Adipose tissue (tissue), 3 donors: ENCODE results near the gene MAP3K7CL. TPM values are rescaled to one million over a fixed set of nuclear protein-coding genes. Genes with fewer than 3 reads are reported as not detected.

Experiments used
- H3K27ac ChIP-seq: one replicate; pipeline ENCODE4 v1.5.1; 2013; ENCODE audit warnings: low read depth, low read length
- WGBS, 3 donors: extraction: QIAGEN DNeasy Blood & Tissue Kit; methylation state at CpG; one replicate each; pipeline ENCODE4 v1.1.7; 2013; 5-methylcytosine and 5-hydroxymethylcytosine counted together
- polyA plus RNA-seq, 3 donors: library from polyadenylated mRNA; stranded (reverse); fragments of 200-250 nt; gene quantifications; one replicate each; pipeline ENCODE4 v1.2.3, GENCODE V29; 2013
- donor health status: healthy with polysubstance abuse.
- donor health status: Bipolar disorder and iron deficiency.
- donor health status: healthy.

Gene MAP3K7CL
- polyA plus RNA-seq, 3 donors: 2.2 to 4.9 (median 3.3) TPM

DNA sequence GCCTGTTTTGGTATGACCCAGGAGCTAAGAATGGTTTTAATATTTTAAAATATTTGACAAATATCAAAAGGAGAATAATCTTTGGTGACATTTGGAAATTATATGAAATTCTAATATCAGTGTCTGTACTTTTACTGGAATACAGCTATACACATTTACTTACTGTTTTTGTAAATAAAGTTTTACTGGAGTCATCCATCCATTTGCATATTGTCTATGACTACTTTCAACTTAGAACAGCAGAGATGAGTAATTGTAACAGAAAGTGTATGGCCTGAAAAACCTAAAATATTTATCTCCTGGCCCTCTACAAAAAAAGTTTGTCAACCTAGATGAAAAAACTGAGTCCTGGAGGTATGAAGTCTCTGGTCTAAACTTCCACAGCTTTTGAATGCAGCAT, 5.8 kb upstream of the MAP3K7CL start:
- no peak overlapping the region for H3K27ac ChIP-seq

DNA sequence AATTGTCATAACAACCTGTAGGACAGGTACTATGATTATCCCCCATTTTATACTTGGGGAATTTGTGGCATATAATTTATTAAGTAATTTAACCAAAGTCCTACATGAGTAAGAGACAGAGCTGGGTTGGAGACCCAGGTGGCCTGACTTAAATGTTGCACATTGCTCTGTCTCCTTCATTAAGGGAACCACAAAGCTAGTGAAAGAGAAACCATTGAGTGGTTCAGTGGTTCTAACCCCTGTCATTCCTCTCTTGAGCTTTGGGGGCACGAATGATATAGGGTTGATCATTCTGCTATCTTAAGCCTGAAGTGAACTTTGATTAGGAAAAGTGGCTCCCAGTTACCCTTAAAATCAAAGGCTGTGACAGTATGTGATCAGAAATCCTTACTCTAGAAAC, 5.3 kb upstream of the MAP3K7CL start:
- 79 to 84% (median 81%) methylated on average over 1 of the region's 1 CpG for WGBS, 3 donors
- no peak overlapping the region for H3K27ac ChIP-seq

DNA sequence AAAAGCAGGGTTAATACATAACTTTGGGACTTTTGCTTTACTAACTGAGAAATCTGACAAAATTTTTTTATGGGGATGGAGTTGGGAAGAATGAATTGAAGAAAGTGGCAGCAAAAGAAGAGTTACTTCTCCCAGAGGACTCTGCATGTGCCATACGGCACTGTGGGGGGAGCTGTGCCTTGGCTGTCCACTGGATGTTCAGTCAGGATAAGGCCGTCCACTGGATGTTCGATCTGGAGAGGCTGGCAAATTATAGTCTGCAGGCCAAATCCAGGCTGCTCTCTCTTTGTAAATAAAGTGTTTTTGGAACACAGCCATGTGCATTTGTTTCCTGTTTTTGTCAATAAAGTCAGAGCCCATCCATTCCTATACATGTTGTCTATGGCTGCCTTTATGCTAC, 4.5 kb upstream of the MAP3K7CL start:
- no peak overlapping the region for H3K27ac ChIP-seq
- WGBS, 3 donors: 57 to 76% (median 59%) methylated on average over 3 of the region's 3 CpGs

DNA sequence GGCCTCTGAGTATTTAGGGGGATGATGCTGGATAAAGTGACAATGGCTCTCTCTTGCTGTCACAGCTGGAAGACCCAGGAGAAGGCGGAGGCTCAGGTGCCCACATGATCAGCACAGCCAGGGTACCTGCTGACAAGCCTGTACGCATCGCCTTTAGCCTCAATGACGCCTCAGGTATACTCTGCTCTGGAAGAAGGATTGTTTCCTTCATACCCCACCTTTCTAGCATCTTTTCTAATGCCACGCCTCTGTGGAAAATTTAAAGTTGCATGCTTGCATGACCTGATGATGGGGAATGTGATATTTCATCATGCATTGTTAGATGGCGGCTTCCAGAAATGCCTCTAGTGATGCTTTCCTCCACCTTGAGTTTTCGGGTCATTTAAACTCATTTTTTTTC, 2.8 kb downstream of the MAP3K7CL start:
- H3K27ac ChIP-seq: no peak overlapping the region
- 92 to 97% (median 92%) methylated on average over 7 of the region's 7 CpGs for WGBS, 3 donors

DNA sequence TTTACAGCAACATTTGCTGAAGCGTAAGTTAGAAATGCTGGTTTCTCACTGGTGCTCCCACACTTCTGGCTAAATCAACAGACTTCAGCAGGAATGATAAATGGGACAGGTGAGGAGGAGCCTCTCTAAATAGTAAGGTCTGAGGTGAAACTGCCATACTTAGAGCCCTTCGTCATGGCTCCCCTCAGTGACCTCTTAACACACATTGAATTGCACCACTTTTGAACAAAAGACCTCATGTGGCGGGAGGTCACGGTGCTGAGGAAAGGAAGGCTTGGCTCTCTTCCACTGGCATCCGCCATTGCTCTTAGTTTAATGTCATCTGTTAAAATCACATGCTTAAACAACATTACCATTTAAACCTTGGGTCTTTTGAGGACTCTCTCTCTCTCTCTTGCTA, 3.4 kb downstream of the MAP3K7CL start:
- no peak overlapping the region for H3K27ac ChIP-seq
- WGBS, 3 donors: 86 to 90% (median 87%) methylated on average over 5 of the region's 5 CpGs

DNA sequence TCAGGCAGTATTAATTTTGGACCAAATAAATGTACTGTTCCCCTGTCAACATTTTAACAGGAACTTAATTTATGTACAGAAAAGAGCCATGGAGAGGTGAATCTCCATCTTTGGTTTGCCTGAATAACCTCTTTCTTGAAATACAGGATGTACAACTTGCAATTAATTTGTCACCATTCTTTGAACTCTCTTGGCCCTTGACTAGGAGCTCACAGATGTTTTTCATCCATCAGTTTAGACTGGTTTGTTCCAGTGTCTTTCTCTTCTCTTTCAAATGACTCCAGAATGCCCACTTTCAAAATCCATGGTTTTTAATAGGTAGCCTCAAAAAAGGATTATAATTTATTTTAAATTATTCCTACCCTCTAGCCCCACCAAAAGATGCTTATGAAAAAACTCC, 5.0 kb downstream of the MAP3K7CL start:
- H3K27ac ChIP-seq: no peak overlapping the region

DNA sequence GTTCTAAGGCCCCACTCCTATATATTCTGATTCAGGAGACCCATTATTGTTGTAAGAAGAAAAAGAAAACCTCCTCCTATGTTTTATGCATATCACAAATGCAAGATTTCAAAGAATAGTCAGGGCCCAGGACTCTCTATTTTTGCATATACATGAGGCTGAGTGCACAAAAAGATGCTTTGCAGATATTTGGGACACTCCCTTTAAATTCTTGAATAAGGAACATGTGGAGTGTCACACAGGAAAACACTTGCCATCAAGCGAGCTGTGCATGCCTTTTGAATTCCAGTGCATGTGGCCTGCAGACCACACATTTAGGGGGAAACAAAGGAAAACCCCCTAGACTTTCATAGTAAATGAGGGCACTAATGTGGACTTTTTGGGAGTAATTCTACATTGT, 5.6 kb downstream of the MAP3K7CL start:
- WGBS, 3 donors: 79 to 92% (median 87%) methylated on average over 1 of the region's 1 CpG
- H3K27ac ChIP-seq: no peak overlapping the region

DNA sequence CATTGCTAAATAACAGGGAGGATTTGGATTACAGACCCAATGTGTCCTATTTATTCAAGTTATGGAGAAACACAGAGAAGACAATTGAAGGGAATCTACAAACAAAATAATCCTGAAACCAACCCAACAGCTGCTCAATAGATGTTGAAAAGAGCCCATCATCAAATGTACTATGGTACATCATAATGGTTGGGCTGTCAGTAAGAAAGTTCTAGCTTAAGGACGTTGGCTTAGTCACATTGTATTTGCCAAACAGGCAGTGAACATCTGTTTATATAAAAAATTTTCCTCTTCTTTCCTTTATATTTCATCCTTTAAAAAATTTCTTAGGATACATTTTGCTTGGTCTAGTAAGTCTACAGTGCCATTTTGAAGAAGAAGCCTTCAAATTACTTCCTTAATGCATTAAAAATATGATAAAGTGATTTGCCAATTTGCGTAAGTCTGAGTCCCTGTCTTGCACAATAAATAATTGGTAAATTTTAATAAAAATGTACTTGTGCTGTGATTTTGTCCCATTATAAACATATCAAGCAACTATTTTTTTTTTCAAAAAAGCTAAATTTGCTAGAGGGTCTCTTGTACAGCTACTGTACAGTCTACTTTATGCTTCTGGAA, 14.4 kb downstream of the MAP3K7CL start:
- H3K27ac ChIP-seq: no peak overlapping the region
- WGBS, 3 donors: 34 to 74% (median 44%) methylated on average over 2 of the region's 2 CpGs

GRCh38 chr21:29145354-29145782, 14.9 kb downstream of the MAP3K7CL start:
- no peak overlapping the region for H3K27ac ChIP-seq

DNA sequence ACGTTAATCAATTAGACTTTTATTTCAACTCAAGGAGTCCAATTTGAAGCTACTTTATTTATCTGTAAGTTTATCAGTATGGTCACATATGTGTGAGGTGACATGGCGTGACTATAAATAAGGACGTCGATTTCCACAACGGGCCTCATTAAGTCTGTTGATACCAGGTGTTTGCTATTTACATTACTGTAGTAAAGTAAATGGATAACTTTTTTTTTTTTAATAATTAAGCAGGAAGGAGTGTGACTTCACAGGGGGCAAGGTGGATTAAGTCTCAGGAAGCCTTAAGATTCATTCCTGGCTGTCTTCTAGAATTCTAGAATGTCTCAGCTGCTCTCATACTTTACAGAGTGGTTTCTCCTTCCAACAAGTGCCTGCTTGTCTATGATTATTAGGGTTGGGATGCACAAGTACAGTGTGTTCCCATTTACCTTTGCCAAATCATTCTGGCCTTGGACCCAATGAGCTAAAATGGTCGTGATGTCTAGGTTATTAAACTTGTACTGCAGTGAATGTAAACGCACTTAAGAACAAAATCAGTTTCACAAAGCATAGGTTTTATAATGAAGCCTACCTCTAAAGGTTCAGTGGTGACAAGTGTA, 15.5 kb downstream of the MAP3K7CL start:
- 41 to 74% (median 69%) methylated on average over 7 of the region's 7 CpGs for WGBS, 3 donors
- H3K27ac ChIP-seq: no peak overlapping the region

More at GRCh38 chr21:29145354-29145782, 14.9 kb downstream of the MAP3K7CL start:
- WGBS, 3 donors: 28 to 44% (median 34%) methylated on average over 5 of the region's 5 CpGs

GRCh38 chr21:29146726-29147125, 16.3 kb downstream of the MAP3K7CL start:
- 74 to 82% (median 77%) methylated on average over 1 of the region's 1 CpG for WGBS, 3 donors
- no peak overlapping the region for H3K27ac ChIP-seq

DNA sequence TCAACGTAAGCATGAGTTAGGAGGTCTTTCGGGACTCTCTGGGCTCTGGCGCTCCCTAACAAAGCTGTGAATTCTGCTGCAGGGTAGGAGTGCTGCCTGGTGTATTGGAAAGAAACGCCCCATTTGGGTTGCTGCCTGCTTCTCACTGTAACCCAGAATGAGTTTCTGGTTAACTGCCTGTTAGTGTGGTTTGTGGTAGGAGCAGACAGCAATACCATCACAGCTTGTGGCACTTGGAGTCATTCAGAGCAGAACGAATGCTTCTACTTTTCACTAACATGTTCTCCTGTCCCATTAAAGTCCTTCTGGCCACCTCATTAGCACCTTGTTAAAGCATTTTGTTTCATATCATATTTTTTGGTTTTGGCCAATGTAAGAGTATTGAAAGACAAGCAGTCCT, 18.1 kb downstream of the MAP3K7CL start:
- WGBS, 3 donors: 58 to 85% (median 74%) methylated on average over 5 of the region's 5 CpGs
- no peak overlapping the region for H3K27ac ChIP-seq

DNA sequence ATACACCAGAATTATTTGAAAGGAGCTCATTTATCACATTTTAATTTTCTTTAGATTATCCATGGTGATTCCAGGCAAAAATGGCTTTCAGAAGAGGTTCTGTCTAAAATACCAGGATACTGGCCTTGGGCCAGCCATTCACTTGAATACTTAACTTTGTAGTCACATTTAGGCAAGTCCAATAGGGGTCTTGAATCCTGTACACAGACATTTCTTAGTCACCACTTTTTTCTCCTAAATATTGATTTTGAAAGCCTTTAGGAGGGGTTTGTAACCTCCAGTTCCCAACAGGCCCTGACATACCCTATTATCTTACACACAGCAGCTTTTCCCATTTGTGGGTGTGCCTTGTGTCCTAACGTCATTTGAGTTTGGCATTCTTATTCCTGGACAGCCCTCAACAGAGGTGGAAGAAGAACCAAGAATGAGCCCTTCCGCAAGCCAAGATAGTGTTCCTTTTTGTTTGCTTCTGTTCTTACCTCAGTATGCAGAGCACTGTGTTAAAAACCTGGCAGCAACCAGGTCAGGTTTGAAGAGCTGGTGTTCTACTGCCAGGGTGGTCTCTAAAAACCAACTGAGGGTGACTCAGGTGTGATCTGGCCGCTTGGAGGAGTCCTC, 19.5 kb downstream of the MAP3K7CL start:
- no peak overlapping the region for H3K27ac ChIP-seq
- 74 to 94% (median 88%) methylated on average over 3 of the region's 3 CpGs for WGBS, 3 donors

DNA sequence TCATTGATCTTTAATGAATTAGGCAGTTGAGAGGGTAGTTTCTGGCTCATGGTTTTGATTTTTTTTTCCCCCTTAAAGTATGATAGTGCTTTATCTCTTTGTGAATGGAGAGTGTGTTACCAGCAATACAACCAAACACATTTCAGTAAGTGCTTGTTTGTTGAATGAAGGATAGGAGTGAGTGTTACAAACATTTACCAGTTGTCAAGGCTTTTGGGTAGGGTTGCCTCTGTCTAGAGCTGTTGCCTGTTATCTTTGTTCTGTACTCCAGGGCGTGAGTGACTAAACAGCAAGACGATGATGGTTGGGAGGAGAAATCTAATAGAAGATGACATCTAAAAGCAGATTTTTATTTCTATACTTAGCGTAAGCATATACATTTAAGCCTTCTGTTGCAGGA, 21.5 kb downstream of the MAP3K7CL start:
- 67 to 94% (median 92%) methylated on average over 3 of the region's 3 CpGs for WGBS, 3 donors
- H3K27ac ChIP-seq: no peak overlapping the region

DNA sequence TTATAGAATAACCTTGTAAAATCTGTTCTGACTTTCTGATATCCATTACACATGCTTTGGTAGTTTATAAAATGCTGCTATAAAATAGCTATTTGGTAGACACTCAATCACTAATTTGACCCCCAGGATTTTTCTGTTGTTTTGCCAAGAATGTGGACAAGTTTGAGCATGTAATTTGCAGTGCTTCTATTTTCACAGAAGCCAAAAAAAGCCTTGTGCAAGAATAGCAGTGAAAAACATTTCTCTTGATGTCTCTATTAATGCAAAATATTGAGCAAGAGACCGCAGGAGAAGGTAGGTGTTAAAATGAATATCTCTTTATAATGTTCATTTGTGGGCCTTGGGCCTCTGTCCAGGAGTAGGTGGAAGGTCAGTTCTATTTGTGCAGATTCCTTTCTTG, 22.5 kb downstream of the MAP3K7CL start:
- no peak overlapping the region for H3K27ac ChIP-seq
- 64 to 83% (median 67%) methylated on average over 1 of the region's 1 CpG for WGBS, 3 donors

DNA sequence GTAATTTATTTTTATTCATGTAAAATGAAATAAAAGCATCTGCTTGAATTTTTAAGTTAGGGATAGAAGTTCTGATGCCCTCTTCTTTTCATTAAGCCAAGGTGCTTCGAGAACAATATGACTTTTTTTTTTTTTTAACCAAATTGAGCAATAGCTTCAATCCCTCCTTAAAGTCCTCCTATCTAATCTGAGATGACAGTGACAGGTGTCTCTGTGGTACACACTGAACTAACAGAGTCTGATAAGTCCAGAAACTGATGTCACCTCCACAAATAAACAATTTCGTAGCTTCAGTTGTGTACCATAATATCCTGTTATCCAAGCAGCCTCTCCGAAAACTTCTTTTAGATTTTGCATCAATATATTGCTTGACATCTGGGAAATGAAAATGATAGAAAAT, 23.8 kb downstream of the MAP3K7CL start:
- WGBS, 3 donors: 88 to 96% (median 96%) methylated on average over 3 of the region's 3 CpGs
- no peak overlapping the region for H3K27ac ChIP-seq

DNA sequence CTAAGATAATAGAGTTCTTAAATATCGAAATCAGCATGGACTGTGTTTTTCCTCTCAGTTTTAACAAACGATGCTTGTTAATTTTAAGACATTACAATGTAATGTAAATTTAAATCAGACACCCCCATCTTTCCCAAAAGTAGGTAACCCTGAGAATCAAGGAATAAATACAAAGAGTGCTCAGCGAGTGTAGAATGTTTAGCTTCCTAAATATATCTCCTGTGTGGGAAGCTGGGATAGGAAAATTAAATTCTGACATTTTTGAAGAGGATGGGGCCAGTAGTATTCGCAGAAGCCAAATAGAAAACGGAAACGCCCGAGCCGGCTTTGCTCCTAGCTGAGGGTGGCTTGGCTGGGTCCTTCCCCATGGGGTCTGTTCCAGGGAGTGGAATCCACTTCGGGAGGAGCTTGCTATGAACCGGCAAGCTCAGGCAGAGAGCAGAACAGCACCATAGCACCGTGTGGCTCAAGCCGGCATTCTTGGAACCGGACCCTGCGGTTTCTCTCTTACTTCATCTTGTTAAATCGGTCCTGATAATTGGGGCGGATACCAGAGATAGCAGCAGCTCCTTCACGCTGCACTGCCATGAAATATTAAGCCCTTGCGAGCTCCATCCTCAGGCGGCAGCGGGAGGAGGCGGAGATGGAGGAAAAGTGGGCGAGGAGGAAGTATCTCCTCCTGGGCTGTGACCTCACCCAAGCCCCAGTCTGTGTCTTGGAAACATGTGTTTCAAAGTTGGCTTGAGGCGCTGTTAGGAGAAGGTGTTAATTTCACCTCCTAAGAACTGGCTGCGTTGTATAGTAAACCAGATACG, 24.9 kb downstream of the MAP3K7CL start:
- WGBS, 3 donors: 44 to 73% (median 44%) methylated on average over 25 of the region's 25 CpGs

GRCh38 chr21:29155933-29156260, 25.5 kb downstream of the MAP3K7CL start:
- no peak overlapping the region for H3K27ac ChIP-seq
- WGBS, 3 donors: 88 to 95% (median 90%) methylated on average over 2 of the region's 2 CpGs

More for the DNA sequence above, 24.9 kb downstream of the MAP3K7CL start:
- H3K27ac ChIP-seq: no peak overlapping the region

GRCh38 chr21:29157080-29157479, 26.6 kb downstream of the MAP3K7CL start:
- WGBS, 3 donors: 62 to 86% (median 67%) methylated on average over 2 of the region's 2 CpGs
- no peak overlapping the region for H3K27ac ChIP-seq
